Superior temporal gyrus (tissue), 1 donor: ENCODE data around the gene PRICKLE4.

Experiments
- DNase-seq: peaks from one replicate; pipeline ENCODE4 v3.0.0-alpha.2; 2016; ENCODE audit errors: extremely low spot score

Gene PRICKLE4, protein sequence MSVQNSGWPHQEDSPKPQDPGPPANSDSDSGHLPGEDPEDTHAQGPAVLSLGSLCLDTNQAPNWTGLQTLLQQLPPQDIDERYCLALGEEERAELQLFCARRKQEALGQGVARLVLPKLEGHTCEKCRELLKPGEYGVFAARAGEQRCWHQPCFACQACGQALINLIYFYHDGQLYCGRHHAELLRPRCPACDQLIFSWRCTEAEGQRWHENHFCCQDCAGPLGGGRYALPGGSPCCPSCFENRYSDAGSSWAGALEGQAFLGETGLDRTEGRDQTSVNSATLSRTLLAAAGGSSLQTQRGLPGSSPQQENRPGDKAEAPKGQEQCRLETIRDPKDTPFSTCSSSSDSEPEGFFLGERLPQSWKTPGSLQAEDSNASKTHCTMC

DNA sequence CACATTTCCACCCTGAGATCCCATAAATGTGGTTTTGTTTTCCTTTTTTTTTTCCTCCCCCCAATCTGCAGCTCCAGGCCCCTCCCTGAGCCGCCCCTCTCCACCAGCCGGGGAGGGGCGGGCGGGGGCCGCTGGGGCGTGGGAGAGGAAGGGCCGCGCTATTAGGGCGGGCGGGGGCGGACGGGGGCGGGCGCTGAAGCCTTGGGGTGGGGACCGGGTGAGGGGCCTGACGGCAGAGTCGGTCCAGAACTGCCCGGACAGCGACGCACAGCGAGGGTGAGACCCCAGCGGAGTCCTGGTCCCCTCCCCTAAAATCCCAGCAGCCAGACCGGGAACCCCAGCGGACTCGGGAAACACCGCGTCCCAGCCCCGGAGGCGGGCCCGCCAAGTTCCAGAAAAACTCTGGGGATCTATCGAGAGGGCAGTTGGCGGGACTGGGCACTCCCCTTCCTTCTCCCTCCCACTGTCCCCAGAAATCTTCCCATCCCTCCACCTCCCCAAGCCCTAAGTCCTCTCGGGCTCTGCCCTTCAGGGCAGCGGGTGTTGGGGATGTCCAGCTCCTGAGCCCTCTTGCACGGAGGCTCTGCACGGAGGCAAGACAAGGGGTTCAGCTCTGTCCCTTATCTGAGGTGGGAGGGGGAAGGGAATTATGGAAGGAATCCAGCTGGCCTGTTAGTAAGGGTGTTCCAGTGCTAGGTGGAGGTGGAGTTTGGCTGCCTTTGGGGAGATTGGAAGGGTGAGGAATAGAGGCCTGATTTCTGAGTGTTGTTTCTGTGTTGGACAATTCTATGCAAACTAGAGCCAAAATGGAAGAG lies at the start of gene PRICKLE4:
Gene PRICKLE4, plus strand, starts transcription at position 232 of the 815 bp plus-strand sequence. CDS start 2,692 bp downstream, outside the sequence.
- DNase-seq = no peak

DNA sequence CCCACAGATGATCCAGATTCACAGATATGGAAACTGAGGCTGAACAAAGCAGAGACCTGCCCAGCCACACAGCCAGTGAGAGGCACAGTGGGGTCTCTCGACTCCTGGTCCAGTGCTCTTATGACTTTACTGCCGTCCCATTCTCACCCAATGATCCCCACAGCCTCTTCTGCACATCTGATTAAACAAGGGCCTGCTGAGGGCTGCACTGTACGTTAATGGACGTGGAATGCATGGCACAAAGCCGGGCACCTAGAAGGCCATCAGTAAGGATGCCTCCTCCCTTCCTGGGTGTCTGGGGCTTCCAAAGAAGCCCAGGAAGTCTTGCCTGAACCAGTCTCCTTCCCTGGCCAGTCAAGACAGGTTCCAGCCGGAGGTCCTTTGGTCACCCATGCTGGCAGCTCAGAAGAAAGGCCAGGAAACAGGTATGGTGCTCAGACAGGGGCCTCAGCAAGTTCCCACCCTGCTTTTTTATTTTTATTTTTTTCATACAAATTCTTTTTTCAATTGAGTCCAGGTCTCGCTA lies 49.0 kb upstream of the PRICKLE4 start:
- peak; percentile 26 for DNase-seq

DNA sequence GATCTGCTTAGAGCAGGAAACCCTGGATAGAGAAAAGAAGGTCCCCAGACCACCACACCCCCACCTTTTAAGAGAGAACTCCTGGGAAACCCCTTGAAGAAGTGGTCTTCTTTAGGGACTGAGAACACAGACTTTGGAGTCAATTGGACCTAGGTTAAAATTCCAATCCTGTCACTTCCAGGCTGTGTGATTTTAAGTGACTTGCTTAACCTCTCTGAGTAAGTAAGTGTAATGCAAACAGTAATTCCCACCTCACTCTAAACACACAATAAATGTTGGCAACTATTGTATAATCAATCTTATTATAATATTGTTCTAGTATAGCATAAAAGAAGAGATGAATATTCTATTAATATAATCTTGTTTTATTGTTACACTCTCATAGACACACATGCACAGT lies 48.4 kb upstream of the PRICKLE4 start:
- no peak for DNase-seq

DNA sequence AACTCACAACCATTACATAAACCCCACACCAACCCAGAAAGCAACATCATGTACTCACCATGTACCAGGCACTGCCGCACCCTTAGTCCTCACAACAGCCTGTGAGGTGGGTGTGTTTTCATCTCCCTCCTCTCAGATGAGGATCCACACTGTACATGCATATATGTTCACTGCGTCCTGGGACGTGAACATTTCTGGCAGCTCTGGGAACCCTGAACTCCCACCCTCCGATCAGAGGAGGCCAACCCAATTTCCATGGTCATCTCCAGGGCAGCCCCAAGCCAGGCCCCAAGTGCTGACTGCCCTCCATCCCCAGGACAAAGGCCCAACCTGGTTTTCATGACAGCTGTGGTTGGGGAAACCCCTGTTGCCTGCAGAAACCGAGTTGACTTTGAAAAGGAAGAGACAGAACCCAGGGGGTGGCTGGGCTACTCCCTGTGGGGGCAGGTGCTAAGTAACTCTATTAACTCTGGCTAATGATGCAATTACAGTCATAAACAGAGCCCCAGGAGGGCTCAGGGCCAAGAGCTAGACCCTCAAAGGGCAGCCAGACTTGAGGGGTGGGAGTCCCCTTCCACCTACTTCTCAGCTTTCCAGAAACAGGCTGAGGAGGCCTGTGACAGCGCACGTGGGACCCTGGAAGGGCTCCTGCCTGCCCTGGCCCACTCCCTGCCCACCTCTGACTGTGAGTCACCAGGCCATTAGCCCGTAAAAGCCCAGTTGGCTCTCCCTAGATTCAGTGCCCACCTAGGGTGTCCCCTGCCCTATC lies 47.8 kb upstream of the PRICKLE4 start:
- DNase-seq = peak; percentile 75

DNA sequence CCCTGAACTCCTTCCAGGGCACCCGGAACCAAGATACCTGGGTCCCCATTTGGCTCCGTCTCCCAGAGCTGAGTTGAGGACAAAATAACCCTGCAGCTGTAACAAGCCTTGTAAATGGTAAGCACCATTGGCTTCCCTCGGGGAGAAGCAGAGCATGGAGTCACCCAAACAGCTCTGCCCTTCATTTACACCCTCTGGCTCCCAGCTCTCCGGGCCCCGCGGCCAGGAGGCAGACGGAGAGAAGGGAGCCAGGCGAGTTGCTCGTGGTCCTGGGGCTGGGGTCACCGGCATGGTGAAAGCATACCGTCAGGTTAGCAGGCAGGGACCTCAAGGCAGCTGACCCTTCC lies 47.2 kb upstream of the PRICKLE4 start:
- DNase-seq = peak; percentile 58

DNA sequence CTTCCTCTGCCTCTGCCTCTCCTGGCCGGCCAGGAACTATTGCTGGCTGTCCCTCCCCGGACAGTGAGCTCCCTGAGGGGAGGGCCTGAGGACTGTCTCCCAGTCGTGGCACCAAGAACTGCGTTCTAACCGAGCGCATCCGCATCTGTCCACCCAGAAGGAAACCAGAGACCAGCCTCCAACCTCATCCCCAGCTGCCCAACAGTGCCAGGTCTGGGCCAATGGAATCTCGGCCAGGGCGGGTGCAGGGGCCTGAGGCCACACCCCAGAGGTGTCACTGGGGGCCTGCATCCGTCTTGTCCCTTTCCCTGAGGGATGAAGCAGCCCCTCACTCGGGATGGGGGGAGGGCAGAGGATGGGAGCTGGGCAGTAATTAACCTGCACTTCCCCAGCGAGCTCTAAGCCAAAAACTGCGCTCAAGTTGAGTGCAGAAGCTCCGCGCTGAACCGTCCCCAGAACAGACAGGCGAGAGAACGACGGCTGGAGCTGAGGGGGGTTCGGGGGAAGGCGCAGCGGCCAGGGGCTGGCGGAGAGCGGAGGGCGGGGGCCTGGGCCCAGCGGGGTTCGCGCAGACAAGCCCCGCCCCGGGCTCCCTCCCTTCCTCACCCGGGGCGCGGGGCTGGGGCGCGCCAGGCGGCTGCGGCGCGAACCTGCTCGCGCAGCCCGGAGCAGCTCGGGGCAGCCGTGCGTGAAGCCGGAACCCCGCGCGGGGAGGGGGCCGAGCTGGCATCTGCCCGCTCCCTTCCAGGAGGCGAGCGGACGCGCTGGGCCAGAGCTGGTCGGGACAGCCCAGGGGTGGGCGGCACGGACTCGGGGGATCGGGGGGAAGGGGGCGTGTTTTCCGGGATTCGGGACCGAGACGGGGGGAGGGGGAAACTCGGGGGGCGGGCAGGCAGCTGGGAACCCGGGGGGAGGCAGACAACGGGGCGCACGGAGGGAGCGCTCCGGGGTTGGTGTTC lies 46.6 kb upstream of the PRICKLE4 start:
- DNase-seq = peak; percentile 81

DNA sequence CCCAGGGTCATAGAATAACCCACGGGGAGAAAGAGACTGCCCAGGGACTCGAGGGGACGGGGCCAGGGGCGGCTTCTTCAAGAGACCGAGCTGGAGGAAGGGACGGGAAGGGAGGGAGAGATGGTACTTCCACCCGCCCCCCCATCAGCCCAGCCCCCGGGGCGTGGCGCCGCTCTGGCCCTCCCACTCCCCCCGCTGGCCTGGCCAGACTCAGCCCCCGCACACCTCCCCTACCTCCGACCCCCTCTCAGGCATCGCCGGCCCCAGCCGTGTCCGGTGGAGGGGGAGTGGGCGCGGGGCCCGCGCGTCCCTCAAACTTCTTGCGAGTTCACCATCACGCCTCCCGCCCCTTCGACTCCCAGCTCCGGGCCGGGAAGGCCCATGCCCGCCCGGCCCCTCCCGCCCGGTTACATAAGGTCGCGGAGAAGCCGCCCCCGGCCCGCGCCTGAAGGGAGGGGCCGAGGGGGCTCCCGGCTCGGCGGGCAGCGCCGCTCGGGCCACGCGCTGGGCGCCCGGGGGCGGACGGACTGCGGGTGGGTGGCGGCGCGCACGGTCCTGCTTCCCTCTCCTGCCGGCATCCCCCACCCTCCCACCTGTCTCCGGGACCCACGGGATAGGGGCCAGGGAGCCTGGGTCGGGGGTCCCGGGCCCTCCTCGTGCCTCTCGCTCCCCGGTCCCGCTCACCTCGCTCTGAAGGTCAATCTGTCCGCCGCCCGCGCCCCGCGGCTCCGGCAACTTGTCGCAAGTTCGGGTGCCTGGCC lies 45.7 kb upstream of the PRICKLE4 start:
- DNase-seq = peak; percentile 81

DNA sequence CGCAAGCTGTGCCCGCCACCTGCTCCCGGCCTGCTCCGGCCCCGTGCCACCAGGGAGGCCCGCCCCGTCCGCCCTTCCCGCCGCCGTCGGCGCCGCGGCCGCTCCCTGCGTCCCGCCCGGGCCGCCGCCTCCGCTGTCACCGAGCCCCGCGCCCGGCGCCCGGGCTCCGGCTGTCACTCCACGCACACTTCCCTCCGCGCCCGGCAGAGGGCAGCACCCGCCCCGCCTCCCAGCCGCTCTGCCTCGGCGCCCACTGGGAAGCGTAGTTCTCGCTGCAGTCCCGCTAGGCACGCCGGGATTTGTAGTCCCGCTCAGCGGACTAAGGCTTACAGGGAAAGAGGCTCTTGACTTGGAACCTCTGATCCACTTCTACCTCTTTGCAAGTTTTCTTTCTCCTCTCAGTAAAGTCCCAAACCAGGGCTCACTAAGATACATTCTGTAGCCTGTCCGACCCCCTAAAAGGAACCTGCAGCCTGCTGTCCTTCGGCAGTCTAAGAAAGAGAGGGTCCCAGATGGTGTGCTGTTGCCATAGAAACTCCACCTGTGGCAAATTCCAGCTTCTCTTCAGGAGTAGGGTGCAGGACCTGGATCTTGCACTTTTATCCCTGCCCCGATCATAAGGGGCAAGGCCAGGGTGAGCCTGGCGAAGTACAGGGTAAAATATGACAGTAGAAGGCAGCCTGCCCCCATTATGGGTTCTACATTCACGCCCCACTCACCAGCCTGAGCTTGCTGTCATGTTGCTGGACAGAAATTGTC lies 45.0 kb upstream of the PRICKLE4 start, which contains the start of gene TFEB:
Gene TFEB, minus strand, starts transcription at position 182 of the 759 bp plus-strand sequence. CDS start 44,395 bp downstream, outside the sequence.
- peak; percentile 96 for DNase-seq

DNA sequence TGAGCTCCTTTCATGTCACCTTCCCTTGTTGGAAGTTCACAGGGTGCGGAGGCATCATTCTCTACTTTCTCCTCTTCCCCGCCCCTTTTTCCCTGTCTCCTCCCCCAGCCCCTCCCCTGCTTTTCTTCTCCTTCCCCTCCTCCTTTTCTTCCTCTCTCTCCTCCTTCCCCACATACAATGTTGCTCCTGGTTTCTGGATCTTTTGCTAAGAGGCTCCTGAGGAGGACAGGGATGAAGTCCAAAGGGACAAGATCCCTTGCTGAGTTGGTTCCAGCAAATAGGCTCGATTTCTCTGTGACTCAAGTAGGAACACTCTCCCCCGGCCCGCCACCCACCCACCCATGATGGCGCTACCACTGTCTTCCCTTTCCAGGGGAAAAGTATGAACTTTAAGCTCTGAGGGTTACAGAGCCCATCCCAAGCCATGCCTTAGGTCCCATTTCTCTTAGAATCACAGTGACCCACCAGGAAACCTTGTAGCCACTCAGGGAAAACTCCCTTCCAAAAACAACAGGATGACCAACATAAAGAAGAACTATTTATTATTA lies 44.3 kb upstream of the PRICKLE4 start:
- no peak for DNase-seq

DNA sequence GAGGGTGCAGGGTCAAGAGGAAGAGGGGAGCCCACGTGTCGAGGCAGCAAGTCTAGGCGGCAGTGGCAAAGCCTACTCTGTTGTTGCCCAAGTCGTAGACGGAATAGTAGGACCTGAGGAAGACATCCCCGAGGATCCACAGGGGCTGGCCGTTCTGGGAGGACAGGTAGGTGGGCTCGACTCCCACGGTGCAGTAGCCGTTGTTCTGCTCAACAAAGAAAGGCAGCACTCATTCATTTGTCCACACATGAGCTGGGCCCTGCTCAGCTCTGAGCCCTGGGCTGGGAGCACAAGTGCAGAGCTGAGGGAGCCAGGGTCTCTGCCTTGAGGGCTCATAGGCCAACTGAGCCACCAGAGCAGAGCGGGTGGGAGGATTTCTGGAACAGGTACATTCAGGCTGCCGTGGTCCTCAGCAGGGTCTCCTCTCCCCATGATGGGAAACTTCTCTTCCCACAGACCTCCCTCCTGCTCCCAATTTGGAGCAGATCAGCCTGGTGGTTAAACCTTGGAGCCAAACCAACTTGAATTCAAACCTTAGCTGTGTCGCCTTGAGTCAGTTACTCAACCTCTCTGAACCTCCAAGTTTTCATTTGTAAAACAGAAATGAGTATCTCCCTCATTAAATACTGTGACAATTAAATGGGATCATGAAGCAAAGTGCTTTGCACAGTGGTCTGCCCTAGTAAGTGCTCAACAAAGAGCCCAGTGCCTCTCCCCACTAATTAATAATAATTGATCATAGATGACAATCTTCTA lies 43.6 kb upstream of the PRICKLE4 start:
- no peak for DNase-seq

DNA sequence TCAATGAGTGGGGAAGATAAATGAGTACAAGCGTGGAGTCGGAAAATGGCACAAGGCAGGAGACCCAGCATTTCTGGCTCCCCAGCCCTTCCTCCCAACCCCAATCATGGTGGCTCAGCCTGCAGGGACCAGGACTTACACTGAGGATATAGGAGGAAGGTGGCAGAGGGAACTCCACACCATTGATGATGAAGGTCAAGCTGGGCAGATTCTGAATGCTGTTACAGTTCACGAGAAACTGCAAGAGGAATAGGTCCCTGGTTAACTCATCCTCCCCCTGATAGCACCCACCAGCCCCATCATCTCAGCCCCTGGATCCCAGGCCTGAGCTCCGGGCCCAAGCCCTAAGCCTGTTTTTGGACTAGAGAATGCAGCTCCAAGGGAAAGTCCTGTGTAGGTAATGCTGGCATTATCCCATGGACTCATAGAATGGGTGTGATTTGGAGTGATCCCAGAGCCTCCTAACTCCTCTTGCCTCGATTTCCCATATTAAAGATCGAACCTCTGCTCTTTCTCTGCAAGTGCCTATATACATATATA lies 42.9 kb upstream of the PRICKLE4 start:
- no peak for DNase-seq

DNA sequence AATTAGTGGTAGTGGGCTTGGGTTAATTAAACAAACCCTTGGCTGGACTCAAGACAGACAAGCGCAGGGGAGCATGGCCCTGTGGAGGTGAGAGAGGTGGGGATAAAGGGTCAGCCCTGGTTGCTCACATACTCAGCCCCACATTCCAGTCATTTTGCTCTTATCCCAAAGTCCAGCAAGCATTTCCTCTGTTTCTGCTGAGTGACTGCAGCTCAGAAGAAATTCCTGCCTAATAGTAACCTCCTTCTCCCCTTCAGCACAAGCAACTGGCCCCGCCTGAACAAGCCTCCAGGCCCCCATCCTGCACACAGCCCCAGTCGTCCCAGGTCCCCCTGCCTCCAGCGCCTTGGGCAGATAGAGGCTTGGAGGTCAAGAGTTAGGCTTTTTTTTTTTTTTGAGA lies 41.5 kb upstream of the PRICKLE4 start:
- DNase-seq = no peak

DNA sequence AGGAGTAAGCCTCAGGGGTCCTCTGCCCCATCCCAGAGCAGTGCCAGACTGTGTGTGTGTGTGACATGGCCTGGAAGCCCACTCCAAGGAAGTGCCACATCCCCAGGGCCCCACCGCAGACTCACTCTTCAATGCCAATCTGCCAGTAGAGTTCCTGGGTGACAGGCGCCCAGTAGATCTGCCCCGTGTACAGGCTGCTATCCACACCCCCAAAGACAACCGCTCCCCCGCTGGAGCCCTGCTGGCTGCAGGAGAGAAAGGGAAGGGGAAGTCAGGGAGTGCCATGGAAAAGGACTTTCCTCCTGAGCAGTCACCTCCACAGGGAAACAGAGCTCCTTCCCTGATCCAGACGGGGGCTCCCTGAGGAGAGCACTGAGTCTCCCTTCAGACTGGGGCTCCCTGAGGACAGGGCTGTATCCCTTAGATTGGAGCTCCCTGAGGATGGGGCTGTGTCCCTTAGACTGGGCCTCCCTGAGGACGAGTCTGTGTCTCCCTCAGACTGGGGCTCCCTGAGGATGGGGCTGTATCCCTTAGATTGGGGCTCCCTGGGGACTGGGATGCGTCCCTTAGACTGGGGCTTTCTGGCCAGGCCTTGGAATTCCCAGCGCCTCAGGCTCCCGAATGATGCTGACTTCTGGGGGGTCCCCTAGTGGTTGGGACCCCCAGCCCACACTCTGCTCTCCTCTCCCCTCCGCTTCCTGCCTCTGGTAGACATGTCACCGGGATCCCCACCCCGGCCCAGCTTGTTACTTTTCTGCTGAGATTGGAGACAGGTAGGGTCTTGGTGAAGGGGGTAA lies 40.0 kb upstream of the PRICKLE4 start:
- no peak for DNase-seq

DNA sequence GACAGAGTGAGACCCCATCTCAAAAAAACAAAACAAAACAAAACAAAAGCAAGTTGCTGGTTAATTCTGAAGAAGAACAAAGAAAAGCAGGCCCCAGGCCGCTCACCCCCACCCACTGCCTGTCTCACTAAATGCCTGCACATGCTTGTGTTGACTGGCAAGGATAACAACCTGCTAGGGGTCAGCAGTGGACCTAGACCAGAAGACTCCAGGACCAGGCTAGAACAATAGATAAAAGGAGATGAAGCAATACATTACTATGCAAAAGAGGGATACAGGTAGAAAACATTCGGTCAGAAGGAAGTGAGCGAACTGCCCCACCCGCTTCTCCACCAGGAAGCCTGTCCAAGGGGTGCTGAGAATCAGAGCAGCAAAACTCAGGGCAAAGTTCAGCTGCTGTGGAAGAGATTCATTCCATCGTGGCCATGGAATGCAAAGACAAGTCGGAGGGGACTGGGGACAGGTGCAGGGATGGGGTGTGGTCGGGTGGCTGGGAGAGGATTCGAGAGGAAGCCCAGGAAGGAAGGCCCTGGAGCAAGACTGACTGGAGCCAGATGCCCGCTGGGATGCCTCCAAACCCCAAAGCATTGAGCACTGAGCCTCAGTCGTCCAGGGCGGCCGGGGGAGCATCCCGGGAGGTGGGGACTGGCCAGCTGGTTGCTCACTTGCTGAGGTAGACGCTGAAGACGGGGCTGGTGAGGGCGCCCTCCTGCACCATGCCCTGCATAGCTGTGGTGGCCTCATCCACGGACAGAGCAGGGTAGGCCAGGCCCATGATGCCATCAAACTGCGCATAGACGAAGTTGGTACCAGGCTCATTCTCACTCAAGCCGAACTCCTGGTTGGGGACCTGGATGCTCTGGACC lies 38.7 kb upstream of the PRICKLE4 start:
- DNase-seq = no peak

DNA sequence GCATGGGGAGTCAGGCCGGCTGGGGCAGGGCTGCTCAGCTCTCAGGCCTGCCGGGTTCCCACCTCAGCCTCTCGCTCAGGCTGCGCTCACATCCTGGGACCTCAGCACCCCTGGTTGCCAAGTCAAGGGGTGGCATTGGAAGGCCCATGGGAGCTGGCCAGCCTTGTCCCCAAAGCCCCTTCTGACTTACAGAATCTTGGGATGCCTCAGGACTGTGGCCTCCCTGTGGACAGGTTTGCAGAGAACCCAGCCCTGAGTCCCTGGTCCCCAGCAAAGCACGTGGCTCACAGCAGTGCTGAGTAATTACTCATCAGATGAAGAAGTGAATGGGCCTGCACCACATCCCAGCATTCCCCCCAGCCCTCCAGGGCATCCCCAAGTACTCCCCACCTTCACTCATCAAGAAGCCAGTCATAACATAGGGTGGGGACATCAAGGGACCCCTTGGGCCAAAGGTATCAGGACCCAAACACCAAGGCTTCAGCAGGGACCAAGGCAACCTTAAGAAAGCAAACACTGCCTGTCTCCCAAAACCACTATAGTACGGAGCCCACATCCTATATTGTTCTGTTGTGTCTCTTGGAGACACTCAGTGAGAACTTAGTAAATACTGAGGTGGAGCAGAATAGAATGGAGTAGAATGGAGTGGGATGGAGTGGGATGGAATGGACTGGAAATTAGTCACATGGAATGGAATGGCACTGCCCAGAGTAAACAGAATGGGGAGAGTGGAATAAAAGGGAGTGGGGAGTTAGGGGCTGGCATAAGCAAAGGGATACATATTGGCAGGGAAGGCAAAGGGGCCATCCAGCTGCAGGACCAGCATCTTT lies 37.0 kb upstream of the PRICKLE4 start:
- no peak for DNase-seq
